ENCODE results near the gene AIG1. TPM values are rescaled to one million over a fixed set of nuclear protein-coding genes. Genes with fewer than 3 reads are reported as not detected.

AIG1 gene
- total RNA-seq, 2 experiments from 2014 or later = 21.2 to 22.8 TPM

DNA sequence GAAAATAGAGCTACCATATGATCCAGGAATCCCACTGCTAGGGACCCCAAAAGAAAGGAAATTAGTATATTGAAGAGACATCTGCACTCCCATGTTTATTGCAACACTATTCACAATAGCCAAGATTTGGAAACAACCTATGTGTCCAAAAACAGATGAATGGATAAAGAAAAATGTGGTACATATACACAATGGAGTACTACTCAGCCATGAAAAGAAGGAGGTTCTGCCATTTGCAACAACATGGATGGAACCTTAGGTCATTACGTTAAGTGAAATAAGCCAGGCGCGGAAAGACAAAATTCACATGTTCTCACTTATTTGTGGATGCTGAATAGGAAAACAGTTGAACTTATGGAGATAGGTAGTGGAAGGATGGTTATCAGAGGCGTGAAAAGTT is 252.5 kb downstream of the AIG1 start:
- Mint-ChIP-seq H3K36me3 (ENCODE audit: low read depth) (peaks cover 3% of the 10 kb centered on the region), H3K27ac (no peak overlapping the region), H3K4me3 (no peak overlapping the region), H3K27me3 (peaks cover 4% of the 10 kb centered on the region), H3K9me3 (ENCODE audit: low read depth) (peaks cover 21% of the 10 kb centered on the region), H3K4me1 (no peaks in the 10 kb centered on the region)
- POLR2A ChIA-PET = no interaction called here
- no peak for ATAC-seq
- intact Hi-C loops (cut with DNase I, micrococcal nuclease) = no loop called here
- DNase-seq = no peak
- CTCF ChIA-PET = no interaction called here

DNA sequence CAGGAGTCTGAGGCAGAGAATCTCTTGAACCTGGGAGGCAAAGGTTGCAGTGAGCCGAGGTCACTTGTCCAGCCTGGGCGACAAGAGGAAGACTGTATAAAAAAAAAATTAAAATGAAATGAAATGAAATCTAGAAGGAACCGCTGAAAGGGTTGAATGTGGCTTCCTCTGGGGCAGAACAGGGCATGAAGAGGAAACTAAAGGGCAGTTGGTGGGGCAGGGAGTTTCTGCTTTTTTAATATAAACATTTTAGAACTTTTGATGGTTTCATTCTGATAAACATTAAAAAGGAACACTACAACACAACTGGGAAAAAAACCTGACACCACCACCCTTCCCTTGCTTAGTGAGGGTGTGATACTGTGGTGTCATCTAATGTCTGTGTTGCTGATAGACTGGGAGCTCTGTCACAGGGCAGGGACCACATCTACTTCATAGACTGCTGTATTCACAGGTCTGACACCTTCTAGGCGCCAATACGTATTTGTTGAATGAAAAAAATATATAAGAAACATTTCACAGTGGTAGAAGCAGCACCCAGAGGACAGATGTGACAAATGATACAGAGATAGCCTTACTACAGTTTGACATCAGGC is 260.9 kb downstream of the AIG1 start:
- H3K36me3 Mint-ChIP-seq (ENCODE audit: low read depth) = no peaks in the 10 kb centered on the region
- H3K4me1 Mint-ChIP-seq = no peaks in the 10 kb centered on the region
- H3K9me3 Mint-ChIP-seq (ENCODE audit: low read depth) = peaks cover 17% of the 10 kb centered on the region
- ChIA-PET CTCF (interaction anchor here (1.0 kb wide), 1 partner anchor 841 kb away, joined by 3 read pairs; no protein-coding TSS in a partner anchor), POLR2A (no interaction called here)
- H3K4me3 Mint-ChIP-seq = no peak overlapping the region
- DNase-seq (no peak), ATAC-seq (no peak)
- H3K27ac Mint-ChIP-seq = no peak overlapping the region
- no peaks in the 10 kb centered on the region for H3K27me3 Mint-ChIP-seq
- intact Hi-C loops (cut with DNase I, micrococcal nuclease) = no loop called here

DNA sequence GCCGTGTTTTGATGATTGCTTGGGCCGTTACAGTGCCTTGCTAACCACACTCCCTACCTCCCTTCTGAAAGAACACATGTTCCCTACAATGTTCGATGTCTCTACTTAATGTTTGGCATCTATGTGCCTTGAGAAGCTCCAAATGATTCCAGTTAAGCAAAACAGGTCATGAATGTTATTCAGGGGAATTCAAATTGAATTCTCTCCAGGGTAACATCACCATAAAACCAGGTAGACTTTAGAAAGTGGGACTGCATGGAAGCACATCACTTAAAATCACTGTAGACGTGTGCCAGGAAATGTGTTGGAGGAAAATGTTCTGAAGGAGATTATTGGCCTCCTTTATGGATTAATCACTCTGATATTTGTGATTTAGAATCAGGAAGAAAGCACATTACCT is 261.7 kb downstream of the AIG1 start:
- Mint-ChIP-seq H3K4me1 (no peaks in the 10 kb centered on the region), H3K36me3 (ENCODE audit: low read depth) (no peaks in the 10 kb centered on the region), H3K27ac (no peak overlapping the region), H3K4me3 (no peak overlapping the region), H3K27me3 (no peaks in the 10 kb centered on the region), H3K9me3 (ENCODE audit: low read depth) (peaks cover 11% of the 10 kb centered on the region)
- ATAC-seq (no peak), DNase-seq (no peak)
- CTCF ChIA-PET = interaction anchor here (1.0 kb wide), 1 partner anchor 842 kb away, joined by 3 read pairs; no protein-coding TSS in a partner anchor
- POLR2A ChIA-PET = interaction anchor here (0.6 kb wide), 1 partner anchor 220 kb away, joined by 3 read pairs; no protein-coding TSS in a partner anchor
- intact Hi-C loops (cut with DNase I, micrococcal nuclease) = no loop called here

DNA sequence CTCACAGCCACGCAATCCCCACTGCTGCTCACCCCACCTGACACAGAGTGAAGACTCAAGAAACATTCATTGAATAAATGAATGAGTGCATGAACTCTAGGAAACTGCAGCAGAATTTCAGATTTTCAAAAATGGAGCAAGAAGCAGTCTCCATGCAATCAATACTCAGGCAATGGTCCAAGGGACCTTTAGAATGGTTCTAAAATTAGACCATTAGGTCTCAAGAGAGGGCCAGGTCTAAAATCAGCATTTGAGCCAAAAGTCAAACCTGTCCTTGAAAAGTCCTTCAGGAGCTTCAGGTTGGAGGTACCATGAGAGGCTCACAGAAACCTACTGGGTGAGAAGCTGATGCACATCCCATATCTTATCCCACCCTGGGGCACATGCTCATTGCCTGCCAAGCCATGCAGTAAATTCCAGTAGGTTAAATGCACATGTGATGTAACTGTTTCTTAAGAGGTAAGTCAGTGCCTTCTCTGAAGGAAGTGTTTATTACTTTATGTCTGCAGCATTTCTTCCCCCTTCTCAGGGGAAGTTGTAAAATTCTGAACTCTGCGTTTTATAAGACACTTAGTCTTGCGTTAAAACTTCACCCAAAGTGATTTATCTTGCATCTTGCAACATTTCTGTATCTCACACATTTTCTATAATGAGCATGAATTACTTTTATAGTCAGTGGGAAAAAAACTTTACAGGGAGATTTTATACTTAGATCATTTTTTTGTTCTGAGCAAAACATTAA is 263.2 kb downstream of the AIG1 start:
- no peak for DNase-seq
- no peak for ATAC-seq
- no peaks in the 10 kb centered on the region for H3K36me3 Mint-ChIP-seq (ENCODE audit: low read depth)
- intact Hi-C loops (cut with DNase I, micrococcal nuclease) = no loop called here
- ChIA-PET POLR2A (no interaction called here), CTCF (interaction anchor here (1.1 to 1.5 kb wide), 2 partner anchors 15 to 848 kb away, joined by 3 read pairs; no protein-coding TSS in a partner anchor)
- H3K4me1 Mint-ChIP-seq = no peaks in the 10 kb centered on the region
- no peak overlapping the region for H3K4me3 Mint-ChIP-seq
- no peak overlapping the region for H3K27ac Mint-ChIP-seq
- H3K27me3 Mint-ChIP-seq = no peaks in the 10 kb centered on the region
- peaks cover 5% of the 10 kb centered on the region for H3K9me3 Mint-ChIP-seq (ENCODE audit: low read depth)

DNA sequence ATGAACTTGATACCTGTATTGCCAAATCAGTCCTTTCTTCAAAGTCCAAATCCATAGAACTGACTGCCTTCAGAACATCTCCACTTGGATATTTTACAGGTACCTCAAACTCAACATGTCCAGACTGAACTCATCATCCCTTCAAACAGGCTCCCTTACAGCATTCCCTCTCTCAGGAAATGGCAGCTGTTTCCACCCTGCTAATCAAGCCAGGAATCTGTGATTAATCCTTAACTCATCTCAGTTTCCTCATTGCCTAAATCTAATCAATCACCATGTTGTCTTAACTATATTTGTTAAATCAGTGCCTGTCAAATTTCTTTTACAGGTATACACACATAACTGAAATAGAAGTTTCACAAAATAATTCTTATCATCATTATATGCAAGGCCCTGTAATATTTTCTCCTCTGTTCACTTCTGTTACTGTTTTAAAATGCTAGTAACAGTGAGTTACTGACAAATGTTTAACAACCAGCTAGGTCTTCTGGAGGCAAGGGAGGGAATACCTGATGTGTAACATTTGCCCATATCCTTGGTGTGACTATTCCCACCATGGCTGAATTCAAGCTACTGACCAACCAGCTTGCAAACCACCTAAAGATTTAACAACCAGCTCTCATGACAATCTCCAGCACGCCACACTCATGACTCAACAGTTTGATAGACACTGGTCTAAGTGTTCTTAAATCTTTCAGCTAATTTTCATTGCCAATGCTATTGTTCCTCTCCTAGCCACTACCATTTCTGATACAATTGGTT is 264.9 kb downstream of the AIG1 start:
- H3K4me1 Mint-ChIP-seq = no peaks in the 10 kb centered on the region
- H3K4me3 Mint-ChIP-seq = no peak overlapping the region
- H3K36me3 Mint-ChIP-seq (ENCODE audit: low read depth) = no peaks in the 10 kb centered on the region
- H3K27me3 Mint-ChIP-seq = no peaks in the 10 kb centered on the region
- no peak for ATAC-seq
- intact Hi-C loops (cut with DNase I, micrococcal nuclease) = no loop called here
- POLR2A ChIA-PET = no interaction called here
- DNase-seq = no peak
- CTCF ChIA-PET = no interaction called here
- H3K27ac Mint-ChIP-seq = no peak overlapping the region
- peaks cover under 1% of the 10 kb centered on the region for H3K9me3 Mint-ChIP-seq (ENCODE audit: low read depth)

DNA sequence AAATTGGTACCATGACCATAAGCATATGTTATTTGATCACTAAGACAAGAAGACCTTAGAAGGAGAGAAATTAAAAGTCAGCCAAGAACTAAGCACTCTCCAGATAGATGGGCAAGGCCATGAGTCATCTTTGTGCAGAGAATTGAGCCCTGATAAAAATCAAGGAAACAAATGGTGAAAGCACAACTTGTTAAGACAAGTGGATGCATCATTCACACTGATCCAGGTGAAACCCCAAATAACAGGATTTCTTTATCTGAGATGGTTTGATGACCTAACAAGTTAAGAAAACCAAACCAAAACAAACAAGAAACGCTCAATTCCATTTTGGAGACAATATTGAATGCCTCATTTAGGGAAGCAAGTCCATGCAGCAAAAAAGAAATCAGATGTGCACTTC is 268.2 kb downstream of the AIG1 start:
- ChIA-PET CTCF (interaction anchor here (1.2 kb wide), 1 partner anchor 14 kb away, joined by 3 read pairs; no protein-coding TSS in a partner anchor), POLR2A (no interaction called here)
- ATAC-seq (no peak), DNase-seq (no peak)
- H3K27ac Mint-ChIP-seq = no peak overlapping the region
- no peak overlapping the region for H3K4me3 Mint-ChIP-seq
- no peaks in the 10 kb centered on the region for H3K27me3 Mint-ChIP-seq
- no peaks in the 10 kb centered on the region for H3K4me1 Mint-ChIP-seq
- intact Hi-C loops (cut with DNase I, micrococcal nuclease) = no loop called here
- H3K36me3 Mint-ChIP-seq (ENCODE audit: low read depth) = no peaks in the 10 kb centered on the region
- H3K9me3 Mint-ChIP-seq (ENCODE audit: low read depth) = peaks cover 2% of the 10 kb centered on the region

DNA sequence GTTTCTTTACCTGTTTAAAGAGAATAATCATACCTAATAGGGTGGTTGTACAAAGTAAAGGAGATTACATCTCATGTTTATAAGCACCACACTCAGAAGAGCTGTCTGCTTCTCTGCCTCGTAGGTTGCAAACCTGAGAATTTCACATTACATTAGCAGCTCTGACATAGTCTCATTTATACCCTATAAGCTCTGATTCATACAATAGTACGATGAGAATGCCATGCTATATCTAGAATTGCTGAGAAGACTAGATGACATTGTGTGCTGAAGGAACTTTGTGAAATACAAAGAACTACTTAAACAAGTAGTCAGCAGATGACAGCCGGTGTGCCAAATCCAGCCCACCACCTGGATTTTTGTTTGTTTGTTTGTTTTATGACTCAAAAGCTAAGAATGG is 268.6 kb downstream of the AIG1 start:
- no peak overlapping the region for H3K27ac Mint-ChIP-seq
- CTCF ChIA-PET = interaction anchor here (1.2 kb wide), 1 partner anchor 14 kb away, joined by 3 read pairs; no protein-coding TSS in a partner anchor
- DNase-seq (no peak), ATAC-seq (no peak)
- H3K27me3 Mint-ChIP-seq = no peaks in the 10 kb centered on the region
- H3K4me3 Mint-ChIP-seq = no peak overlapping the region
- intact Hi-C loops (cut with DNase I, micrococcal nuclease) = no loop called here
- peaks cover 2% of the 10 kb centered on the region for H3K9me3 Mint-ChIP-seq (ENCODE audit: low read depth)
- H3K36me3 Mint-ChIP-seq (ENCODE audit: low read depth) = no peaks in the 10 kb centered on the region
- H3K4me1 Mint-ChIP-seq = no peaks in the 10 kb centered on the region
- POLR2A ChIA-PET = no interaction called here

DNA sequence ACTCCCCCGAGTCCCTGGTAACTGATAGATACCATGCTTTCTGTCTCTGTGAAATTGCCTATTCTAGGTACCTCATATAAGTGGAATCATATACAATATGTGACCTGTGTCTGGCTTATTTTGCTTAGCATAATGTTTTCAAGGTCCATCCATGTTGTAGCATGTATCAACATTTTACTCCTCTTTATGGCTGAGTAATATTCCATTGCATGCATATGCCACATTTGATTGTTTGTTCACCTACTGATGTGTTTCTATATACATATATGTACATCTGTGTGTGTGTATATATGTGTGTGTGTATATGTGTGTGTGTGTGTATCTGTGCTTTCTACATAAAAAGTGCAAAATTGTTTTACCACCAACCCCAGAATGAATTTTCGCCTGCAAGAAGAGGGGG is 270.7 kb downstream of the AIG1 start:
- POLR2A ChIA-PET = no interaction called here
- CTCF ChIA-PET = no interaction called here
- intact Hi-C loops (cut with DNase I, micrococcal nuclease) = no loop called here
- Mint-ChIP-seq H3K36me3 (ENCODE audit: low read depth) (no peaks in the 10 kb centered on the region), H3K4me3 (no peak overlapping the region), H3K27me3 (no peaks in the 10 kb centered on the region), H3K9me3 (ENCODE audit: low read depth) (peaks cover 2% of the 10 kb centered on the region), H3K27ac (no peak overlapping the region), H3K4me1 (peaks cover 1% of the 10 kb centered on the region)
- DNase-seq (no peak), ATAC-seq (no peak)

DNA sequence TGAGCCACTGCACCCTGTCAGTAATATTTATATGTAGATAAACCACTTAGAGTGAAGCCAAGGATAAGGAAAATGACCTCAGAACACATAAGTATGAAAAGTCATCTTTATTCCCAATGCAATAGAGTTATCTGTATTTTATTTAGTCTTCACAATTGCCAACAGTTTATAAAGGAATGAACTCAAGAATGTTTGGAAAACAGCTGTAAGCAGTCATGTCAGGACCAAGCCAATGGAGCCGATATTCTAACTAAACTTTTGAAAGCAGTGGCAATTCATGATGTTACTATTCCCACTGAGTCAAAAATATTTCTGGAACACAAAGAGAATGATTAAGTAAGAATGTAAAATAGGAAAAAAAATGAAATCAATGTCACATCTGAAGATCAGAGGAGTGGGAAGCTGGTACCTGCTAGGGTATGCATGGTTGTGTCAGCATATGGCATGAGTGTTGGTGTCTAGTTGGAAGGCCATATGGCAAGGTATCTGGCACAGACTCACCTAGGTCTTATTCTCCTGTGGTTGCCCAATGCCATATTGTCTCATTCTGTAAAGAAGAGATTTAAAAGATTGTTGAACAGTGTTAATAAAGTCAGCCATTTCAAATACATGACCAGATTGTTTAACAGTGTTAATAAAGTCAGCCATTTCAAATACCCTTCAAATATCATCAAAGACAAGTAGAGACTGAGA is 271.6 kb downstream of the AIG1 start:
- POLR2A ChIA-PET = no interaction called here
- no peak overlapping the region for H3K27ac Mint-ChIP-seq
- intact Hi-C loops (cut with DNase I, micrococcal nuclease) = no loop called here
- peaks cover 5% of the 10 kb centered on the region for H3K4me1 Mint-ChIP-seq
- ATAC-seq = no peak
- H3K9me3 Mint-ChIP-seq (ENCODE audit: low read depth) = peaks cover 2% of the 10 kb centered on the region
- no peak for DNase-seq
- H3K36me3 Mint-ChIP-seq (ENCODE audit: low read depth) = no peaks in the 10 kb centered on the region
- no peaks in the 10 kb centered on the region for H3K27me3 Mint-ChIP-seq
- H3K4me3 Mint-ChIP-seq = no peak overlapping the region
- CTCF ChIA-PET = interaction anchor here (1.2 kb wide), 1 partner anchor 634 kb away, joined by 3 read pairs; no protein-coding TSS in a partner anchor

DNA sequence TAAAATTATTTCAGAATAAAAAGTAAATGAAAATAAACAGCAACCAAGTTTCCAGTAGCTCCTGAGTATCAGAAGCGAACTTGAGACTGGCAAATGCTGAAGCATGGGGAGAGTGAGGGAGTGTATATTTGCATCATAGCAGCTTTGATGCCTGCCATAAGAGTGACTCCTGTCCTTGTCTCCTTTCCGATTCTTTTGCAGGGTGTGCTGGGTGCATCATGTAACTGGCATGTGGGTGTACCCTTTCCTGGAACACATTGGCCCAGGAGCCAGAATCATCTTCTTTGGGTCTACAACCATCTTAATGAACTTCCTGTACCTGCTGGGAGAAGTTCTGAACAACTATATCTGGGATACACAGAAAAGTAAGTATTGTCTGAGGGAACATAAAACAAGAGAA is 272.4 kb downstream of the AIG1 start:
- Mint-ChIP-seq H3K4me1 (peaks cover 5% of the 10 kb centered on the region), H3K27ac (no peak overlapping the region), H3K4me3 (no peak overlapping the region), H3K36me3 (ENCODE audit: low read depth) (no peaks in the 10 kb centered on the region), H3K27me3 (no peaks in the 10 kb centered on the region), H3K9me3 (ENCODE audit: low read depth) (peaks cover 6% of the 10 kb centered on the region)
- DNase-seq (no peak), ATAC-seq (no peak)
- intact Hi-C loops (cut with DNase I, micrococcal nuclease) = no loop called here
- CTCF ChIA-PET = interaction anchor here (1.2 kb wide), 1 partner anchor 635 kb away, joined by 3 read pairs; no protein-coding TSS in a partner anchor
- POLR2A ChIA-PET = no interaction called here

DNA sequence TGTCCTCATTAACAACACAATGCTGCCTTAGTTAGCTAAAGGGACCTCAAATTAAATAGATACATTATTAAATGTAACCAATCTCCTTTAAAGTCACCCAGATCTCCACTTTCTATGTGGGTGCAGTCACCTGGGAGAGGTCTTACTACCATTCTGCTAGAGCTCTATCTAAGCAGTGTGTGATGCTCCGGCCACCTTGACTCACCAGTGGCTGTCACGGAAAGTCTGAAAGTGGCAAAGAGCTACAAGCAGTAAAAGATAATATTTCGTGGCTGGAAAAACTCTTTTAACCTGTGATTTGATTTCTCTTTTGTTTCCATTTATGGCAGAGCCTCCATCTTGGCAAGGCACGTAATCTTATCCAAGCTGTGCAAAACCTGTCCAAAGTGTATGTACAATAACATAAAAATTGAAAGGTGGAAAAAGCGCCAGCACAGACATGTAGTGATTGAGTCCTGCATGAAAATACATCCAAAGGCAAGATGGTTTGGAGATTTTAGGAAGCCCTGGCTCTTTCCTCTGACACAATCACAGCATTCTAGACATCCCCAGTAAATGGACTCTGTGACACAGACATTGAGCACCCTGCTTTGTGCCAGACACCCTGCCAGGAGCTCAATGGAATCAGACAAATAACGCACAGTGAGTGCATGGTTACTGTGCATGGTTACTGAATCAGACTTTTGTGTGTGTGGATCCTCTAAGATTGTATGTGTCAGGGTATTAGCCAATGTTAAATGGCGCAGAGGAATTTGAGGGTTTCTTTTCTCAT is 273.2 kb downstream of the AIG1 start:
- no peaks in the 10 kb centered on the region for H3K27me3 Mint-ChIP-seq
- ATAC-seq (peak; percentile 33), DNase-seq (peak; percentile 53)
- CTCF ChIA-PET = interaction anchor here (0.6 kb wide), 1 partner anchor 92 kb away, joined by 3 read pairs; no protein-coding TSS in a partner anchor
- H3K4me3 Mint-ChIP-seq = no peak overlapping the region
- H3K36me3 Mint-ChIP-seq (ENCODE audit: low read depth) = no peaks in the 10 kb centered on the region
- H3K9me3 Mint-ChIP-seq (ENCODE audit: low read depth) = peaks cover 8% of the 10 kb centered on the region
- peaks cover 5% of the 10 kb centered on the region for H3K4me1 Mint-ChIP-seq
- intact Hi-C loops (cut with DNase I, micrococcal nuclease) = no loop called here
- H3K27ac Mint-ChIP-seq = no peak overlapping the region
- POLR2A ChIA-PET = no interaction called here

Measured in activated CD4-positive, alpha-beta T cell treated with anti-CD3 and anti-CD28 coated beads for 36 hours (primary cell).